Measurements from ENCODE around the gene MAGOHB. TPM values are rescaled to one million over a fixed set of nuclear protein-coding genes. Genes with fewer than 3 reads are reported as not detected.

Gene MAGOHB
- total RNA-seq, 1 experiment from 2014 or later: 64.5 TPM

DNA sequence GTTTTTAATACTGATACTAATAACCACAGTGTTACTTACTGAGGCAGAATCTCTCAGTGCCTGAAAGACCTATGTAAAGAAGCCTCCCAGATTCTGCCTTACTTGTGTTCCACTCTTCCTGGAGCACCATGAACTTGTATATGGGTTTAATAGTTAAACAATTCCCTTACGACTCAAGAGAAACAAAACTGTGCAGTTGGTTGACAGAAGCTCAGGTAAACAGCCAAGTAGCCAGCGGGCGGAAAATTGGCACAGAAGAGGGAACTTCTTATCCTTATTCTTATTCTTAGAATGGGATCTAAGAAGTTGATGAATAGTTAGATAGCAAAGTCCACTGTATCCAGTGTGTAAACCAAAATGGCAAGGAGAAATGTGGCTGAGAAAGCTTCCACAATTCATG lies 22.7 kb upstream of the MAGOHB start:
- no peak overlapping the region for H3K27ac ChIP-seq (ENCODE audit: insufficient read length, low read depth, low read length)
- H2AFZ ChIP-seq (ENCODE audit: low read length): no peak overlapping the region
- peak overlapping the region in 1 of 3 experiments; percentile 31; a peak in 2 of 7 replicates for H3K27ac Mint-ChIP-seq

More for the DNA sequence above, 22.7 kb upstream of the MAGOHB start:
- Histone ChIP-seq H2BK20ac (ENCODE audit: low read depth, low read length, poor library complexity, severe bottlenecking) (no peak overlapping the region), H3K9me3 (ENCODE audit: control insufficient read depth, low read depth, low read length) (no peaks in the 10 kb centered on the region), H2BK12ac (ENCODE audit: insufficient read length, low read depth, low read length) (no peak overlapping the region), H2AK5ac (ENCODE audit: insufficient read length, low read length) (no peak overlapping the region), H3K4me1 (ENCODE audit: insufficient read depth, low read length) (no peaks in the 10 kb centered on the region), H4K91ac (ENCODE audit: insufficient read length, low read depth, low read length) (no peak overlapping the region), H3K23ac (ENCODE audit: insufficient read length, low read depth, low read length) (no peak overlapping the region), H3K56ac (ENCODE audit: insufficient read length, low read depth, low read length) (no peak overlapping the region), H3K4ac (ENCODE audit: low read depth, low read length) (no peak overlapping the region), H3T11ph (ENCODE audit: low read length) (no peak overlapping the region), H3K27me3 (ENCODE audit: insufficient read depth, low read length) (no peaks in the 10 kb centered on the region), H4K5ac (ENCODE audit: insufficient read length, low read depth, low read length) (no peak overlapping the region), H3K23me2 (ENCODE audit: insufficient read length, low read depth, low read length, poor library complexity, severe bottlenecking) (no peaks in the 10 kb centered on the region), H3K18ac (ENCODE audit: insufficient read length, low read depth, low read length) (no peak overlapping the region), H3K4me2 (ENCODE audit: insufficient read depth, insufficient read length, low read length) (no peak overlapping the region), H3K9ac (ENCODE audit: extremely low read depth, insufficient read length, low read length) (no peak overlapping the region), H2BK120ac (ENCODE audit: low read depth, low read length, poor library complexity, severe bottlenecking) (no peak overlapping the region), H2BK15ac (ENCODE audit: low read depth, low read length) (no peak overlapping the region), H3K14ac (ENCODE audit: insufficient read depth, low read length) (no peak overlapping the region), H3K79me2 (ENCODE audit: insufficient read depth, low read length) (no peaks in the 10 kb centered on the region), H2BK5ac (ENCODE audit: insufficient read length, low read length) (no peak overlapping the region), H4K20me1 (ENCODE audit: control insufficient read depth, insufficient read depth, insufficient read length) (no peaks in the 10 kb centered on the region), H4K8ac (replicated peaks; ENCODE audit: insufficient read length, low read depth, low read length) (no peak overlapping the region), H3K79me1 (ENCODE audit: insufficient read depth, low read depth, low read length, poor library complexity, severe bottlenecking) (no peaks in the 10 kb centered on the region)
- TF ChIP-seq, protein P1, sequence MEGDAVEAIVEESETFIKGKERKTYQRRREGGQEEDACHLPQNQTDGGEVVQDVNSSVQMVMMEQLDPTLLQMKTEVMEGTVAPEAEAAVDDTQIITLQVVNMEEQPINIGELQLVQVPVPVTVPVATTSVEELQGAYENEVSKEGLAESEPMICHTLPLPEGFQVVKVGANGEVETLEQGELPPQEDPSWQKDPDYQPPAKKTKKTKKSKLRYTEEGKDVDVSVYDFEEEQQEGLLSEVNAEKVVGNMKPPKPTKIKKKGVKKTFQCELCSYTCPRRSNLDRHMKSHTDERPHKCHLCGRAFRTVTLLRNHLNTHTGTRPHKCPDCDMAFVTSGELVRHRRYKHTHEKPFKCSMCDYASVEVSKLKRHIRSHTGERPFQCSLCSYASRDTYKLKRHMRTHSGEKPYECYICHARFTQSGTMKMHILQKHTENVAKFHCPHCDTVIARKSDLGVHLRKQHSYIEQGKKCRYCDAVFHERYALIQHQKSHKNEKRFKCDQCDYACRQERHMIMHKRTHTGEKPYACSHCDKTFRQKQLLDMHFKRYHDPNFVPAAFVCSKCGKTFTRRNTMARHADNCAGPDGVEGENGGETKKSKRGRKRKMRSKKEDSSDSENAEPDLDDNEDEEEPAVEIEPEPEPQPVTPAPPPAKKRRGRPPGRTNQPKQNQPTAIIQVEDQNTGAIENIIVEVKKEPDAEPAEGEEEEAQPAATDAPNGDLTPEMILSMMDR (conservative IDR thresholded peaks at IDR 0.05): no peak
- peaks cover 10 to 13% of the 10 kb centered on the region in 2 experiments for H3K4me1 Mint-ChIP-seq
- H3K27me3 Mint-ChIP-seq (ENCODE audit: low read depth): no peaks in the 10 kb centered on the region
- no peaks in the 10 kb centered on the region for H3K36me3 Mint-ChIP-seq (ENCODE audit: insufficient read depth in 1 of 3, low read depth in 3 of 3)
- no CpG with 5 or more reads among the region's 3 CpGs for WGBS (ENCODE audit: extremely low coverage, insufficient read length, low lambda C conversion rate)
- no peak overlapping the region for H3K4me3 Mint-ChIP-seq
- DNase-seq: no peak
- H3K9me3 Mint-ChIP-seq: no peaks in the 10 kb centered on the region
